IgD-negative memory B cell (primary cell): ENCODE data around the gene ITGA5. TPM values are rescaled to one million over a fixed set of nuclear protein-coding genes. Genes with fewer than 3 reads are reported as not detected.

Source experiments
- H3K27ac Mint-ChIP-seq, 3 donors: one replicate each; pipeline ENCODE4 v1.8.0; 2020 to 2022; ENCODE audit warnings: mild to moderate bottlenecking in 3 of 3, mixed read lengths in 3 of 3, moderate library complexity in 1 of 3
- H3K27me3 Mint-ChIP-seq: one replicate; pipeline ENCODE4 v1.8.0; 2021; ENCODE audit warnings: mixed read lengths
- H3K36me3 Mint-ChIP-seq: one replicate; pipeline ENCODE4 v1.8.0; 2020; ENCODE audit warnings: mild to moderate bottlenecking, mixed read lengths
- H3K4me1 Mint-ChIP-seq, 3 donors: one replicate each; pipeline ENCODE4 v1.8.0; 2020 to 2022; ENCODE audit warnings: mixed read lengths in 3 of 3, mild to moderate bottlenecking in 1 of 3
- H3K4me3 Mint-ChIP-seq, 4 donors: one replicate each; pipeline ENCODE4 v1.8.0; 2020 to 2022; ENCODE audit warnings: mild to moderate bottlenecking in 4 of 4, mixed read lengths in 4 of 4, moderate library complexity in 3 of 4
- H3K9me3 Mint-ChIP-seq, 3 donors: one replicate each; pipeline ENCODE4 v1.8.0; 2020 to 2021; ENCODE audit warnings: mixed read lengths in 3 of 3, mild to moderate bottlenecking in 1 of 3
- polyA plus RNA-seq: library from polyadenylated mRNA; unstranded; fragments of 300-500 nt; fragmentation: Illumina TruSeq; gene quantifications from one replicate; pipeline ENCODE4 v1.2.3, GENCODE V29; 2021

The ITGA5 gene
- polyA plus RNA-seq, 1 donor from 2014 or later, result 1.6 TPM

- H3K27ac Mint-ChIP-seq, result no peak overlapping the region
- H3K9me3 Mint-ChIP-seq, result no peaks in the 10 kb centered on the region
- no peaks in the 10 kb centered on the region for H3K36me3 Mint-ChIP-seq
- no peaks in the 10 kb centered on the region for H3K27me3 Mint-ChIP-seq
- H3K4me1 Mint-ChIP-seq, result peaks cover 24 to 38% (median 24%) of the 10 kb centered on the region in 3 donors
- H3K4me3 Mint-ChIP-seq, result no peak overlapping the region
Observed at GRCh38 chr12:54409267-54409666, 9.8 kb downstream of the ITGA5 start.

- Mint-ChIP-seq H3K4me3 (no peak overlapping the region), H3K27me3 (no peaks in the 10 kb centered on the region), H3K4me1 (peaks cover 11 to 20% (median 13%) of the 10 kb centered on the region in 3 donors), H3K9me3 (no peaks in the 10 kb centered on the region), H3K27ac (peak overlapping the region in 2 of 3 donors; percentile 3 to 45), H3K36me3 (no peaks in the 10 kb centered on the region)
Observed at GRCh38 chr12:54407183-54407905, 11.7 kb downstream of the ITGA5 start.

GRCh38 chr12:54405573-54405972 lies 13.5 kb downstream of the ITGA5 start:
- no peaks in the 10 kb centered on the region for H3K9me3 Mint-ChIP-seq
- H3K36me3 Mint-ChIP-seq, result no peaks in the 10 kb centered on the region
- no peak overlapping the region for H3K4me3 Mint-ChIP-seq
- peaks cover 3% of the 10 kb centered on the region for H3K27me3 Mint-ChIP-seq
- H3K27ac Mint-ChIP-seq, result peak overlapping the region in 1 of 3 donors; percentile 89
- H3K4me1 Mint-ChIP-seq, result peaks cover 8 to 10% (median 9%) of the 10 kb centered on the region in 3 donors

DNA sequence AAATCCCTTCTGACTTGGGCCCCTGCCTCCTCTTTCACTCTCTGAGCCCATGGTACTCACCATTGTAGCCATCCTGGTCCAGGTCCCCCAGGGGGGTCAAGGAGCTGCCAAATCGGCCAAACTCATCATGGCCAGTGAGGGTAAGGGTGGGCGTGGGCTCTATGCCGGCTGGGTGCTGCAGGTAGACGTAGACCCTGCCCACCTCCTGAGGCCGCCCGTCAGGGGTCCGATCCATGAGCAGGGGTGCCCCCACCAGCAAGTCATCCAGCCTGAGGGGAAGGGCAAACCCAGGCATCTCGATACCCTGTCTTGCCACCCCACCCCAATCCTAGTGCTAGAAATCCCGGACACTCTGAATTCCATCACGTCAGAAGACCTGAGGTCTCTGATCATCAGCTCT lies 14.0 kb downstream of the ITGA5 start:
- Mint-ChIP-seq H3K27me3 (peaks cover 3% of the 10 kb centered on the region), H3K27ac (no peak overlapping the region), H3K36me3 (no peaks in the 10 kb centered on the region), H3K4me1 (peaks cover 8 to 10% (median 9%) of the 10 kb centered on the region in 3 donors), H3K9me3 (no peaks in the 10 kb centered on the region), H3K4me3 (no peak overlapping the region)

DNA sequence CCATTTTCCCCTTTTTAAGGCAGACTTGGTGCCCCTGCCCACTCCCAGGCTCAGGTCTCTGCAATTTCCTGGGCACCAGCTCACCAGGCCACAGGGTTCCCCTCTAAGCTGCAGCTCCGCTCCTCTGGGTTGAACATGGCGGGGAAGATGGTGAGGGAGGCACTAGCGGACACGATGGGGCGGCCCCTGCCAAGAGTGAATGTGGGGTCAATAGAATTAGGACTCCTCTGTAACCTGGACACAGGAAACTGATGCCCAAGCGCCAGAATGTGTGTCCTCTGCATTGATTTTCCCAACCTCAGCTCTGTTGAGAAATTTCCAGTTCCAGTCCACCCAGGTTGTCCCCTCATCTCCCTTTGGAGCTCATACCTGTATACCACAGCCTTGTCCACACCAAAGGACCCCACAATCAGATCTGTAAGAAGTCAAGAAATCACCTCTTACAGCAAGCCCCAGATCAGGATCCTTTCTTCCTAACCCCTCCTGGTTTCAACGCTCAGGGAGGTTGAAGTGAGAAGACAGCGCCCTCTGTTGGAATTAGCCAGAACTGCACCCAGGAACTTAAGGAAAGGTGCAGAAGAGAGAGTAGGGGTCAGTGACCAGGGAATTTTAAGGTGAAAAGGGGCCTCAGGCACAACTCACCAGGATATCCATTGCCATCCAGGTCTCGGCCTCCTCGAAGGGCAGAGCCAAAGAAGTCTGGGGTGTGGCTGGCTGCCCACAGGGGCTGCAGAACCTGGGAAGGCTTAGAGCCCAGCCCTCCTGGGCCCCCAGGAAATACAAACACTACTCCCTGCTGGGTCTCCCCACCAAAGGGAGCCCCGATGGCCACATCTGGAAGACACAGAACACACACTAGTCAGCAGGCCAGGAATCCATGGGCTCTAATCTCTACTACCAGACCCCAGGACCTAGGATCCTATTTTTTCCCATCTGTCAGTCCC lies 14.7 kb downstream of the ITGA5 start:
- peaks cover 8 to 10% (median 9%) of the 10 kb centered on the region in 3 donors for H3K4me1 Mint-ChIP-seq
- H3K27ac Mint-ChIP-seq, result peak overlapping the region in 1 of 3 donors; percentile 45
- peaks cover 3% of the 10 kb centered on the region for H3K27me3 Mint-ChIP-seq
- H3K36me3 Mint-ChIP-seq, result no peaks in the 10 kb centered on the region
- H3K9me3 Mint-ChIP-seq, result no peaks in the 10 kb centered on the region
- H3K4me3 Mint-ChIP-seq, result no peak overlapping the region

- Mint-ChIP-seq H3K36me3 (no peaks in the 10 kb centered on the region), H3K9me3 (no peaks in the 10 kb centered on the region), H3K27ac (no peak overlapping the region), H3K4me3 (no peak overlapping the region), H3K4me1 (peaks cover 0 to 4% (median 3%) of the 10 kb centered on the region in 3 donors), H3K27me3 (peaks cover 3% of the 10 kb centered on the region)
Observed at GRCh38 chr12:54401119-54401518, 17.9 kb downstream of the ITGA5 start.

GRCh38 chr12:54398995-54399793 lies 19.9 kb downstream of the ITGA5 start:
- Mint-ChIP-seq H3K27me3 (peaks cover 3% of the 10 kb centered on the region), H3K27ac (no peak overlapping the region), H3K4me1 (peaks cover under 1 to 4% (median under 1%) of the 10 kb centered on the region in 3 donors), H3K9me3 (no peaks in the 10 kb centered on the region), H3K36me3 (no peaks in the 10 kb centered on the region), H3K4me3 (no peak overlapping the region)

DNA sequence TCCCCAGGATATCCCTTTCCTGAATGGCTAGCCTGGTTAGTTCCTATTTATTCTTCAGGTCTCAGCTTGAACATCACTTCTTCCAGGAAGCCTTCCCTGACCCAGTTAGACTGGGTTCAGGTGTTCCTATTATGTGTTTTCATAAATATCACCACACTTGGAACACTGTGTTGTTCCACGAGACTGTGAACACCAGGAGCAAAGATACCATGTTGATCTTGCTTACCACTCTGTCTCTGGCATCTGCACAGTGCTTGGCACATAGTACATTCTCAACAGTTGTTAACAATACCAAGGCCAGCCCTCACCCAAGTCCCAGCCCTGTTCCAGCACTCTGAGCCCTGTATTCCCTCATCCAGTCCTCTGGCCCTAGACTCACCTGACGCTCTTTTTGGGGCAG lies 20.8 kb downstream of the ITGA5 start:
- no peaks in the 10 kb centered on the region for H3K9me3 Mint-ChIP-seq
- H3K27me3 Mint-ChIP-seq, result peaks cover 3% of the 10 kb centered on the region
- no peak overlapping the region for H3K27ac Mint-ChIP-seq
- no peak overlapping the region for H3K4me3 Mint-ChIP-seq
- peaks cover 6 to 7% (median 7%) of the 10 kb centered on the region in 3 donors for H3K4me1 Mint-ChIP-seq
- no peaks in the 10 kb centered on the region for H3K36me3 Mint-ChIP-seq

GRCh38 chr12:54397157-54397556 lies 21.9 kb downstream of the ITGA5 start:
- H3K27ac Mint-ChIP-seq, result no peak overlapping the region
- H3K4me3 Mint-ChIP-seq, result no peak overlapping the region
- peaks cover 6 to 7% (median 7%) of the 10 kb centered on the region in 3 donors for H3K4me1 Mint-ChIP-seq
- H3K36me3 Mint-ChIP-seq, result no peaks in the 10 kb centered on the region
- peaks cover 3% of the 10 kb centered on the region for H3K27me3 Mint-ChIP-seq
- H3K9me3 Mint-ChIP-seq, result no peaks in the 10 kb centered on the region

GRCh38 chr12:54395545-54395944 lies 23.5 kb downstream of the ITGA5 start:
- H3K9me3 Mint-ChIP-seq, result no peaks in the 10 kb centered on the region
- H3K4me1 Mint-ChIP-seq, result peaks cover 10 to 11% (median 10%) of the 10 kb centered on the region in 3 donors
- no peak overlapping the region for H3K27ac Mint-ChIP-seq
- no peaks in the 10 kb centered on the region for H3K27me3 Mint-ChIP-seq
- H3K4me3 Mint-ChIP-seq, result no peak overlapping the region
- no peaks in the 10 kb centered on the region for H3K36me3 Mint-ChIP-seq

- Mint-ChIP-seq H3K27me3 (no peaks in the 10 kb centered on the region), H3K36me3 (no peaks in the 10 kb centered on the region), H3K9me3 (no peaks in the 10 kb centered on the region), H3K4me3 (no peak overlapping the region), H3K4me1 (peaks cover 10 to 11% (median 11%) of the 10 kb centered on the region in 3 donors), H3K27ac (no peak overlapping the region)
Observed at GRCh38 chr12:54394986-54395385, 24.1 kb downstream of the ITGA5 start.

DNA sequence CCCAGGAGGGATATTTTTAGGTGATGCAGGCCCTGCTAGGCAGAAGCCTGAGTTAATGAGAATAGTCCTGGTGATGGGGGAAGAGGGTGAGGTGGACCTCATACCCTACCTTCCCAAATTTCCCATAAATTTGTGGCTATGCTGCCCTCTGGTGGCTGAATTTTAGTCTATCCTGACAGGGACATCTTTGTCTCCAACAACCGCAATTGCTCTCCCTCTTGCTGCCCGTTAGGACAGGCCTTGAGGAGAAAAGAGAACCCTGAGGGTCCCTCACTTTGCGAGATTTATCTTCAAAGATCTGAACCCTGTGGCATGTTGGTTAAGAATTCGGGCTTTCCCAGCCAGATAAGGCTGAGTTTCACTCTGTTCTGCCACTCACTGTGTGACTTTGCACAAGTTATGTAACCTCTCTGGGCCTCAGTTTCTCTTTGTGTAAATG lies 24.8 kb downstream of the ITGA5 start:
- peak overlapping the region in 1 of 4 donors; percentile 83 for H3K4me3 Mint-ChIP-seq
- H3K27ac Mint-ChIP-seq, result peak overlapping the region in 1 of 3 donors; percentile 31
- no peaks in the 10 kb centered on the region for H3K9me3 Mint-ChIP-seq
- H3K27me3 Mint-ChIP-seq, result no peaks in the 10 kb centered on the region
- no peaks in the 10 kb centered on the region for H3K36me3 Mint-ChIP-seq
- peaks cover 15 to 16% (median 15%) of the 10 kb centered on the region in 3 donors for H3K4me1 Mint-ChIP-seq

DNA sequence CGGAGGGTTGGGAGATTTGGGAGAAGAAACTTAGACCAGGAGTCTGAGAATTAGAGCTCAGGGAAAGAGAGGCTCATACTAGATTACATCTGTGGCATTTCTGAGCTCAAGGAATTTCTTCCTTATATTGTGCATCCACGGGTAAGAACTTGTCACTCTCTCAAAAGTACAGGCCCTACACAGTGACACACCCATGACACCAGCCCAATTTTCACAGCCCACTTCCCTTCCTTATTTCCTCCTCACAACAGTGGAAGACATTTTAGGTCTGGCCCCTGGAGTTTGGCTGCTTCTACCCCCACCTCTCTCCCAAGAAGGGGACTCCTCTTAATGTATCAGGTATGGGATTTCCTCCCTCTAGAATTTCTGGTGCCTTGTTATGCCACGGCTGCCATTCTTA lies 25.3 kb downstream of the ITGA5 start:
- H3K36me3 Mint-ChIP-seq, result no peaks in the 10 kb centered on the region
- no peaks in the 10 kb centered on the region for H3K27me3 Mint-ChIP-seq
- H3K4me3 Mint-ChIP-seq, result peak overlapping the region in 1 of 4 donors; percentile 83
- no peaks in the 10 kb centered on the region for H3K9me3 Mint-ChIP-seq
- H3K4me1 Mint-ChIP-seq, result peaks cover 15 to 16% (median 15%) of the 10 kb centered on the region in 3 donors
- peak overlapping the region in 1 of 3 donors; percentile 31 for H3K27ac Mint-ChIP-seq

DNA sequence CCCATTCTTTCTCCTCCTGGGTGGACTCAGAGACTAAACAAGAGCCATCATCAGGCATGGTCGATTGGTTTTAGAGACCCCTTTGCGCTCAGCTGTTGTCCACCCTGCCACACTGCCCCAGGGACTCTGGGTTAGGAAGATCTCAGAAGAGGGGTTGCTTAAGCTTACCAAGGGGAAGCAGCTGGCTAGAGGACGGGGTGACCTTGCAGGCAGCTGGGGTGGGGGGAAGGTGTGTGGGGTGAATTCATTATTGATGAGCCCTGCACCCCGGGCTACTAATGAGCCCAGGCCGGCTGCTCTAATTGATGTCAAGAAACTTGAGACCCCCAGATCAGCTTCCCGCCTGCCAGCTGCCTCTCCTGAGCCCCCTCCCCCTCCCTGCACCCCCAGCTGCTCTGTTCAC lies 25.9 kb downstream of the ITGA5 start:
- Mint-ChIP-seq H3K27ac (no peak overlapping the region), H3K4me1 (peaks cover 15 to 16% (median 15%) of the 10 kb centered on the region in 3 donors), H3K36me3 (no peaks in the 10 kb centered on the region), H3K27me3 (no peaks in the 10 kb centered on the region), H3K4me3 (no peak overlapping the region), H3K9me3 (no peaks in the 10 kb centered on the region)
